ENCODE results near the gene CHRDL2.
A peak's percentile ranks its signal among the peaks of the same experiment; 100 is the strongest.

CHRDL2 gene

DNA sequence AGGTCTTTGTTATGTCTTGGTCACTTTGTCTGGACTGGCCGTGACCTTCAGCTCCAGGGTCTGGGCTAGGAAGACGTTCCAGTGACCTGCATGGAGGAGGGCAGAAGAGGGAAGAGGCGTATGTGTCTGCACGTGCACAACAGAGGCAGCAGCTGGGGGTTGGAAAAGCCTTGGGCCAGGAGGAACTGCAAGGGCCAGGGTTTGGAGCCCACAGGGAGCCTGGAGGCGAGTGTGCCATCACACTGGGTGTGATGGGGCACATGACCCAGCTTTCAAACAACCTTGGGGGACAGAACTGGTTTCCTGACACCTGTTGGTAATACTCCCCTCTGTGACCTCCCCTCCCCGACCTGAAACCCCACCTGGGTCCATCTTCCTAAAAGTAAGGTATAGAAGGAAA is 34.7 kb downstream of the CHRDL2 start:
- no peaks in the 10 kb centered on the region for H3K36me3 Mint-ChIP-seq (ENCODE audit: low read depth)
- H3K4me3 Mint-ChIP-seq: no peak overlapping the region
- H3K4me1 Mint-ChIP-seq: peaks cover 14% of the 10 kb centered on the region
- H3K27me3 Mint-ChIP-seq (ENCODE audit: low read depth): peaks cover 20% of the 10 kb centered on the region
- H3K9me3 Mint-ChIP-seq: no peaks in the 10 kb centered on the region
- H3K27ac Mint-ChIP-seq: peak overlapping the region in 1 of 3 experiments; percentile 34
- TF ChIP-seq, protein P1, sequence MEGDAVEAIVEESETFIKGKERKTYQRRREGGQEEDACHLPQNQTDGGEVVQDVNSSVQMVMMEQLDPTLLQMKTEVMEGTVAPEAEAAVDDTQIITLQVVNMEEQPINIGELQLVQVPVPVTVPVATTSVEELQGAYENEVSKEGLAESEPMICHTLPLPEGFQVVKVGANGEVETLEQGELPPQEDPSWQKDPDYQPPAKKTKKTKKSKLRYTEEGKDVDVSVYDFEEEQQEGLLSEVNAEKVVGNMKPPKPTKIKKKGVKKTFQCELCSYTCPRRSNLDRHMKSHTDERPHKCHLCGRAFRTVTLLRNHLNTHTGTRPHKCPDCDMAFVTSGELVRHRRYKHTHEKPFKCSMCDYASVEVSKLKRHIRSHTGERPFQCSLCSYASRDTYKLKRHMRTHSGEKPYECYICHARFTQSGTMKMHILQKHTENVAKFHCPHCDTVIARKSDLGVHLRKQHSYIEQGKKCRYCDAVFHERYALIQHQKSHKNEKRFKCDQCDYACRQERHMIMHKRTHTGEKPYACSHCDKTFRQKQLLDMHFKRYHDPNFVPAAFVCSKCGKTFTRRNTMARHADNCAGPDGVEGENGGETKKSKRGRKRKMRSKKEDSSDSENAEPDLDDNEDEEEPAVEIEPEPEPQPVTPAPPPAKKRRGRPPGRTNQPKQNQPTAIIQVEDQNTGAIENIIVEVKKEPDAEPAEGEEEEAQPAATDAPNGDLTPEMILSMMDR (IDR thresholded peaks at IDR 0.05; ENCODE audit: unreplicated experiment in 3 of 3): no peak

DNA sequence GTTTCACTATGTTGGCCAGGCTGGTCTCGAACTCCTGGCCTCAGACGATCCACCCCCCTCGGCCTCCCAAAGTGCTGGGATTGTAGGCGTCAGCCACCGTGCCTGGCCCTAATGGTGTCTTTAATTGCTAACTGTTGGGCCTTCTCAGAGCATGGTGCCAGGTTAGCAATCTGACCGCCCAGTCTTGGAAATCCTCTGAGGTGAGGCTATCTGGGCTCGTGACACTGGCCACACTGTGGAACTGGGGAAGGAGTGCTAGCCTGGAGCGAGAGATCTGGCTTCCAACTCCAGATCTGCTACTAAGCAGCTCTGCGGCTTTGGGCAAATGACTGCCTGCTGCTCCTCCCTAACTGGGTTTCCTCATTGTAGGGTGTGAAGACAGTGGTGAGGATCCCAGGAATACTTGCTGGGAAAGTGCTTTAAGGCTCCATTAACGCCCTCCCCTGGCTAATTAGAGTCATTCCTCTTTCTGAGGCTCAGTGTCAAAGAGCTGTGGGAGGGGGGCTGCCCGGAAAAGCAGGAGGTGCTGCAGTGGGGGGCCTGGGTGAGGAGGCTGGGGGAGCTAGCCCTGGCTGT is 35.4 kb downstream of the CHRDL2 start:
- H3K27ac Mint-ChIP-seq: no peak overlapping the region
- no peak overlapping the region for H3K4me3 Mint-ChIP-seq
- peaks cover 20% of the 10 kb centered on the region for H3K27me3 Mint-ChIP-seq (ENCODE audit: low read depth)
- TF ChIP-seq, protein P1 (IDR thresholded peaks at IDR 0.05; ENCODE audit: unreplicated experiment in 3 of 3): no peak
- no peaks in the 10 kb centered on the region for H3K9me3 Mint-ChIP-seq
- H3K36me3 Mint-ChIP-seq (ENCODE audit: low read depth): no peaks in the 10 kb centered on the region
- peaks cover 14% of the 10 kb centered on the region for H3K4me1 Mint-ChIP-seq

DNA sequence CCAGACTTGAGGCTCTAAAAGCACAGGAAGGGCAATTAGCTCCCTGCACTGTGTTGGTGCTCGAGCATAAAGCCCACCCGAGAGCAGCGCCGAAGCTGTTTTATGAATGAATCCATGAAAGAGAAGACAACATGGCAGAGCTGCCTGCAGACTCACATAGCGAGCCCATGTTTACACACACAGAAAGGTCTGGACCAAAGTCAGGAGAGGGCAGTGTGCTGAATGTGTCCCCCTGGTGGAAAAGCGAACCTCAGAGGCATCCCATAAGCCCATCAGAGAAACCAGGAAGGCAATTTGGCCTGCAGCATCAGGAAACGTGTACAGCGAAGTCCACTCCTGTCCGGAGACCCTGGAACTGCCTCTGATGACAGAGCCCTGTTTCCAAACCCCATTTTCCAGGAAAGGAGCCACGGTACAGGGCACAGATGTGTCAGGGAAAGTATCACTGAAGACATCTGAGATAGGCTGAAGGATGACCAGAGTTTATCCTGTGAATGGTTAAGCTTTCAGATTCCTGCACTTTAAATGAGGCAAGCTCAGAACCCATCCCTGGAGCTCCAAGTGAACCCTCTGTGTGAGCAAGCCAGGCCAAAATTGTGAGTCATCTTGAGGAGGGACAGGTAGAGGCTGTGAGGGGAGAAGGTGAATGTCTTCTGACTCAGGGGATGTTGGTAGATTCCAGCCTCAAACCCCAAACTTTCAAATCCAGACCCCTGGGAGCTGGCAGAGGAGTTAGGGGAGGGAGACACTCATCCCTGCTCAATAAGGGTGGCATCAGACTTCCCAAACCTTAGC is 36.9 kb downstream of the CHRDL2 start:
- H3K27me3 Mint-ChIP-seq (ENCODE audit: low read depth): peaks cover 20% of the 10 kb centered on the region
- no peak overlapping the region for H3K4me3 Mint-ChIP-seq
- H3K4me1 Mint-ChIP-seq: peaks cover 14% of the 10 kb centered on the region
- H3K36me3 Mint-ChIP-seq (ENCODE audit: low read depth): no peaks in the 10 kb centered on the region
- TF ChIP-seq, protein P1 (IDR thresholded peaks at IDR 0.05; ENCODE audit: unreplicated experiment in 3 of 3): no peak
- no peak overlapping the region for H3K27ac Mint-ChIP-seq
- H3K9me3 Mint-ChIP-seq: no peaks in the 10 kb centered on the region

DNA sequence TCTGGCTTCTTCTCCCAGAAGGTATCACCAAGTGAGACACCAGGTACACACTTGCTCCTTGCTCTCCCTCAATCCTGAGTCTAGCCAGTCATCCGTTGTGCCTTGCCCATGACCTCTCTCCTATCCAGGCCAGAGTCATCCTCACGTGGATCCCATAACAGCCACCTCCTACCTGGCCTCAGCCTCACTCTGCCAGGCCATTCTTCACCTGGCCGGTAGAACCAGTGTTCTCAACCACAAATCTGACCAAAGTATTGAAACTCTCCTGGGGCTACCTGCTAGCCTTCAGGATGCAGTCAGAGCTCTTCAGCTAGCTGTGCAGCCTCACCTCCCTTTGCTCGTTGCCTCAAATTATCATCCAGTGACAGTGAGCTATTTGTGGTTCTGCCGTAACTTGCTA is 37.7 kb downstream of the CHRDL2 start:
- Mint-ChIP-seq H3K27me3 (ENCODE audit: low read depth) (peaks cover 15% of the 10 kb centered on the region), H3K4me1 (peaks cover 8% of the 10 kb centered on the region), H3K27ac (no peak overlapping the region), H3K4me3 (no peak overlapping the region), H3K36me3 (ENCODE audit: low read depth) (no peaks in the 10 kb centered on the region), H3K9me3 (no peaks in the 10 kb centered on the region)
- TF ChIP-seq, protein P1 (IDR thresholded peaks at IDR 0.05; ENCODE audit: unreplicated experiment in 3 of 3): no peak

DNA sequence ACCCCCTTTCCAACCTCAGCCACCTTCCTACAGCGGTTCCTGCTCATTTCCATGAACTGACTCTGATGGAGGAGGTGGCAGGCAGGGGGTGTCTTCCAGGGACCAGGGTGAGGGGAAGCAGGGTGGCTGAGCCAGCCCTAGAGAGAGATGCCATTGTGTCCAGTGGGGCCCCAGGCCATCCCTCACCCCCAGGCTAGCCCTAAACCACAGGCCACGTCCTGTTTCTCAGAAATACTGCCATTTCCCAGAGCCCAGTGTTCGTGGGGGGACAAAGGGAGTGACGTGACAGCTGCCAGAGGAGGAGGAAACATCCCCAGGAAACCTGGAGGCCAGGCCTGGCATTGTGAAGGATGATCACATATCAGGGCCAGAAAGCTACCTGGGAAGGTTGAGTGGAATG is 39.5 kb downstream of the CHRDL2 start:
- Mint-ChIP-seq H3K27me3 (ENCODE audit: low read depth) (peaks cover 6% of the 10 kb centered on the region), H3K9me3 (no peaks in the 10 kb centered on the region), H3K4me1 (no peaks in the 10 kb centered on the region), H3K27ac (no peak overlapping the region), H3K36me3 (ENCODE audit: low read depth) (no peaks in the 10 kb centered on the region), H3K4me3 (no peak overlapping the region)
- TF ChIP-seq, protein P1 (IDR thresholded peaks at IDR 0.05; ENCODE audit: unreplicated experiment in 3 of 3): no peak

DNA sequence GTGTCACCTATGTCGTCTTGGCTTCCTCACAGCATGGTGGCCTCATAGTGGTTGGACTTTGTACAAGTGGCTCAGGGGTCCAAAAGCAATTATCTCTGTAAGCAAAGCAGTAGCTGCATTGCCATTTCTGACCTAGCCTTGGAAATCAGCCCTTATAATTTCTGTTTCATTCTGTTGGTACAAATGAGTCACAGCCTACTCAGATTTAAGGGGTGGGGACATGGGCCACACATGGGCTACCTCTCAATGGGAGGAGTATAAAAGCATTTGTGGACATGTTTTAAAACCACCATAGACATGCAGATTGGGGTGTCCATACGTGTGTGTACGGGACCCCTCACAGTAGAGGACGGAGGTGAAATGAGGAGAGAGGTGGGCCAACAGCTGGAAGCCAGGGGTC is 41.6 kb downstream of the CHRDL2 start:
- no peaks in the 10 kb centered on the region for H3K9me3 Mint-ChIP-seq
- H3K4me3 Mint-ChIP-seq: no peak overlapping the region
- peaks cover 7% of the 10 kb centered on the region for H3K27me3 Mint-ChIP-seq (ENCODE audit: low read depth)
- no peak overlapping the region for H3K27ac Mint-ChIP-seq
- no peaks in the 10 kb centered on the region for H3K36me3 Mint-ChIP-seq (ENCODE audit: low read depth)
- H3K4me1 Mint-ChIP-seq: no peaks in the 10 kb centered on the region
- TF ChIP-seq, protein P1 (IDR thresholded peaks at IDR 0.05; ENCODE audit: unreplicated experiment in 3 of 3): no peak

Data from nephron (organoid).